BE2C (cell line): Measurements from ENCODE around the gene CEBPG.
A peak's percentile ranks its signal among the peaks of the same experiment; 100 is the strongest.

Source experiments
- DNase-seq: peaks from one replicate; pipeline ENCODE4 v3.0.0-alpha.2; 2020
- H3K27me3 ChIP-seq: fragments of 250-450 bp; sonication (Bioruptor Pico); 2 replicates; pipeline ENCODE4 v1.5.1; 2020; ENCODE audit warnings: mild to moderate bottlenecking
- H3K36me3 ChIP-seq: fragments of 250-450 bp; sonication (Bioruptor Pico); 2 replicates; pipeline ENCODE4 v1.5.1; 2020; ENCODE audit warnings: mild to moderate bottlenecking
- H3K4me1 ChIP-seq: fragments of 250-450 bp; sonication (Bioruptor Pico); 2 replicates; pipeline ENCODE4 v1.5.1; 2020
- H3K4me3 ChIP-seq: 2 replicates; pipeline ENCODE4 v1.5.1; 2011; ENCODE audit warnings: low read depth, low read length
- H3K9me3 ChIP-seq: fragments of 250-450 bp; sonication (Bioruptor Pico); 2 replicates; pipeline ENCODE4 v1.5.1; 2020
- TF ChIP-seq, protein P1 (sequence below): IDR thresholded peaks from 2 replicates; pipeline ENCODE4 v1.5.1; 2012; ENCODE audit warnings: mild to moderate bottlenecking, low read depth, low read length

CEBPG gene

DNA sequence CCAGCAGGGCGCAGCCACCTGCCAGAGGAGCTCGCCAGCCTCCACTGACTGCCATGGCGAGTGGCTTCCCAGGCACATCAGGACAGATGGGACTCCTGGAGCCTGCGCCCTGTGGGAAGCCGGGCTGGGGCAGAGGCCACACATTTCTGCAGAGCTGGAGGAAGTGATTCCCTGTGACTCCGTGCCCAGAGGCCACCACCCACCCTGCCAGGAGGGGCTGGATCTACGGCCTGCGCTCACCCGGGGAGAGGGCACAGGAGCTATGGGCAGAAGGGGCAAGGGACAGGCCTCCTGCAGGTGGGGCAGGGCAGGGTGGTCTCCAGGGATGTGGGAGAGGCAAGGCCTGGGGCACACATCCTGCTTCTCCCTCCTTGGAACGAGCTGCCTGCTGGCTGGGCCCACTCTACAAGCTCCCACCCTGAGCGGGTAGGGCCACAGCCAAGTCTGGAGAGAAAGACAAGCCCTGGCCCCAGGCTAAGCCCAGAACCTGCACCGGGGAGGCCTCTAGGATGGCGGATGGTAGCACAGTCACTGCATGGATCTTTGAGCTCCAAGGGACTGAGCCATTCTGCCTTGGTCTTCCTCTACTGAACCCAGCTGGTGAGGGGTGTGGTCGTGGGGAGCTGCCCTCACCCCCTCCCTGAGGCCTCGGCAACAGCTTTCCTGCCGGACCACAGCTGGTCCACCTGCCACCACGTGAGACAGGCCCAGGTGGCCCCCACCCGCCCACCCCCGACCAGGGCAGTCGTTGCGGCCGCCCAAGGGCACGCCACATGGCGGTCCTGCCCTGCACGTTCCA, 40.6 kb downstream of the CEBPG start:
- peaks cover 44% of the 10 kb centered on the region for H3K4me1 ChIP-seq
- no peak overlapping the region for H3K4me3 ChIP-seq
- TF ChIP-seq, protein P1, sequence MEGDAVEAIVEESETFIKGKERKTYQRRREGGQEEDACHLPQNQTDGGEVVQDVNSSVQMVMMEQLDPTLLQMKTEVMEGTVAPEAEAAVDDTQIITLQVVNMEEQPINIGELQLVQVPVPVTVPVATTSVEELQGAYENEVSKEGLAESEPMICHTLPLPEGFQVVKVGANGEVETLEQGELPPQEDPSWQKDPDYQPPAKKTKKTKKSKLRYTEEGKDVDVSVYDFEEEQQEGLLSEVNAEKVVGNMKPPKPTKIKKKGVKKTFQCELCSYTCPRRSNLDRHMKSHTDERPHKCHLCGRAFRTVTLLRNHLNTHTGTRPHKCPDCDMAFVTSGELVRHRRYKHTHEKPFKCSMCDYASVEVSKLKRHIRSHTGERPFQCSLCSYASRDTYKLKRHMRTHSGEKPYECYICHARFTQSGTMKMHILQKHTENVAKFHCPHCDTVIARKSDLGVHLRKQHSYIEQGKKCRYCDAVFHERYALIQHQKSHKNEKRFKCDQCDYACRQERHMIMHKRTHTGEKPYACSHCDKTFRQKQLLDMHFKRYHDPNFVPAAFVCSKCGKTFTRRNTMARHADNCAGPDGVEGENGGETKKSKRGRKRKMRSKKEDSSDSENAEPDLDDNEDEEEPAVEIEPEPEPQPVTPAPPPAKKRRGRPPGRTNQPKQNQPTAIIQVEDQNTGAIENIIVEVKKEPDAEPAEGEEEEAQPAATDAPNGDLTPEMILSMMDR, result no peak
- no peaks in the 10 kb centered on the region for H3K9me3 ChIP-seq
- no peak for DNase-seq
- no peaks in the 10 kb centered on the region for H3K27me3 ChIP-seq
- peaks cover 9% of the 10 kb centered on the region for H3K36me3 ChIP-seq

DNA sequence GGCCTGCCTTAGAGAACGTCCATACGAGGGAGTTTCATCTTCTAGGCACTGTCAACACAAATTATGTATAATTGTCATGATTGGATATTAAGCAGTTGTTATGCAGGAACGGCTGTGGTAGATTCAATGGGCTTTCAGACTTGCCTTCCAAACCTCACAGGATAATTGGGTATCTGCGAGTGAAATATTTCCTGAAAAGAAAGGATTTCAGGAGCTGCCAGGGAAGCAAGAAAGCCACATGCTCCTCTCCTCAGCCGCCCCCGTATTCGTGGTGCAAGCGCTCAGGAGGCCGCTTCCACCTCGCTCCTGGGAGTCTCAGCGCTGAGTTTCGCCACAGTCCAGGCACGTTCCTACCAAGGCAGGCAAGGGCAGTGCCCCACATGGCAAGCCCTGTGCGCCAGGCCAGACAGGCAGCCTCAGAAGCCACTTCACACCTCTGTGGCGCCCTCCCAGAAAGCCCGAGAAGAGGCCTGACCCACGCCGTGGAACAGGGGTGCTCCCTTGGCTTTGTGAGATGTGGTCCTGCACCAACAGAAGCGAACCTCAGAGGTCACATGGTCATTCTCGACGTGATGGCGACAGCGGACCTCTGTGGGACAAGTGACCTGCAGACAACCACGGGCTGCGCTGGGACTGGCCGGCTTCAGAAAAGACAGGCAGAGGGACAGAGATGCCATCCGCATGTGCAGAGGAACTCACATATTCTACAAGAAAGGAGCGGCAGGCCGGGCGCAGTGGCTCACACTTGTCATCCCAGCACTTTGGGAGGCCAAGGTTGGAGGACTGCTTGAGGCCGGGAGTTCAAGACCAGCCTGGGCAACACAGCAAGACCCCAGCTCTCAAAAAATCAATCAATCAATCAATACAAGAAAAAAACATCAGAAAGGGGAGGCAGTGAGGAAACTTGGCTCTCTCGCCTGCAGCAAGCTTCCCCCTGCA, 41.4 kb downstream of the CEBPG start:
- Histone ChIP-seq H3K4me3 (no peak overlapping the region), H3K4me1 (peaks cover 50% of the 10 kb centered on the region), H3K27me3 (no peaks in the 10 kb centered on the region), H3K9me3 (no peaks in the 10 kb centered on the region), H3K36me3 (peaks cover 8% of the 10 kb centered on the region)
- TF ChIP-seq, protein P1, result no peak
- DNase-seq, result no peak

DNA sequence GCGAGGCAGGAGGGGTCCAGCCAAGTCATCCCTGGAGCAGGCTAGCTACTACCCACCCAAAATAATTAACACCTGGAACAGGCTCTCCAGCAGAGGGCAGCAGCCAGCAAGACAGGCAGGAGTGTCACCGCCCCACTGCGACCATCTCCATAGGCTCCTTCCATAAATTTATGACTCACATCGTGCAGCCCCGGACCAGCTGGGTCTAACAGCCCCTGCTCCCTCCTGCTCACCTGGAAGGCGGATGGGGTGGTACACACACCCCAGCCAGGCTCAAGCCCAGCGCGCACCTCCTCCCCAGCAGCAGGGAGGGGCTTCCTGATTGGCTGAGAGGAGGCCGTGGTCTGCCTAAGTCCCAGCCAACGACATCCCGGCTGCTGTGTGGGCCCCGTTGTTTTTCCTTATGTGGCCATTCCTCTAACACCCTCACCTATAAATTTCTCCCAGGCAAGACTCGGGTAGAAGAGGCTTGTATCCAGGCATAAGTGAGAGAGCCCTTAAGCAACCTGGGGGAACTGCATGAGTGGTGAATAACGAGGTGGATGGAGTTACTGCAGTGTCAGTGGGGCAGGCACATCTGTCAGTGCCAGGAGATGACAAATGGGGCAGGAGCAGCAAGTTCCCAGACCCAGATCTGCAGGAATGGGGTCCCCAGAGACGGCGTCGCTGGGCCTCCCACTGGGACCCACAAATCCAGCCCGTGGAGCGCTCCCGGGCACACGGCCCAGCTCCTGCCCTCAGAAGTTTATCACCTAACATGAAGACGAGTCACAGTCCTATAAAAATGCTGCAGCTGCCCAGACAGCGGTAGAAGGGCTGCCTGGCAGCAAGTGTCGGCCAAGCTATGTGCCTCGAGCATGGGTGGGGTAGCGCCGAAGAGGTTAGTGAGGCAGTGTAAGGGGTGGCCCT, 43.1 kb downstream of the CEBPG start:
- Histone ChIP-seq H3K27me3 (no peaks in the 10 kb centered on the region), H3K4me3 (peak overlapping the region; percentile 43), H3K36me3 (no peaks in the 10 kb centered on the region; the same call in 1 of the 2 replicates), H3K4me1 (peaks cover 35% of the 10 kb centered on the region), H3K9me3 (no peaks in the 10 kb centered on the region)
- peak; percentile 90 for DNase-seq
- TF ChIP-seq, protein P1, result peak; percentile 90

DNA sequence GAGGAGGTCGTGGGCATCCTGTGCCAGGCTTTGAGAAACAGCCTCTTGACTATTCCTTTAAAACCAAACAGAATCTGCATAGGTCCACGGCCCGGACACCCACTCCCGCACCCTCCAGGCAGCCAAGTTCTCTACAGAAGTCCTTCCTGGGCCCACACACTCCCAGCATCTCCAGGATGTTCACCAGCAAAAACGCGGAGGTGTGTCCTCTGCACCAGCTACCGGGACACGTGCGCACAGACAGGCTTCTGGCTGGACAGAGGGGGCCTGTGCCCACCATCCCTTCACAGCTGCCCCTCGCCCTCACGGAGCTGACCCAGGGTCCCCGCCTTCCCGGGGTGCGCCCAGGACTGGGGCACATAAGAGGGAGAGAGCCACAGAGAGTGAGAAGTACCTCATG, 44.2 kb downstream of the CEBPG start:
- DNase-seq, result no peak
- Histone ChIP-seq H3K4me3 (no peak overlapping the region), H3K9me3 (no peaks in the 10 kb centered on the region), H3K36me3 (no peaks in the 10 kb centered on the region), H3K27me3 (no peaks in the 10 kb centered on the region), H3K4me1 (peaks cover 33% of the 10 kb centered on the region)
- TF ChIP-seq, protein P1, result no peak

DNA sequence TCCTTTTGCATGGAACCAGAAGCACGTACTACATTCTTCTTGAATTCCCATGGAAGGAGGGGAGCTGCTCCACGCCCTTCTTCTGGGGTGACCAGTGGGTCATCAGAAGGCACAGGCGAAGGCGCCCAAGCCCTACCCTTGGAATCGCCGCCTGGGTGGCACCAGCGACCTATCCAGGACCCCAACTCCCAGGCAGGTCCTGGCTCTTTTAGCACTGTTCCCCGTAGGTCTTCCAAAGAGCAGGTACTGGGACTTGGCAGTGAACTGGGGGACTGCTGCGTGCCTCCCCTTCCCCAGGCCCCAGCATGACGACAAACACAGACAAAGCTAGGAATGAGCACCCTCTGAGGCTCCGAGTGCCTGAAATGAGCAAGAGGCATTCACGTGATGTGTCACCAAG, 45.0 kb downstream of the CEBPG start:
- Histone ChIP-seq H3K36me3 (no peaks in the 10 kb centered on the region), H3K4me3 (no peak overlapping the region), H3K9me3 (no peaks in the 10 kb centered on the region), H3K4me1 (peaks cover 29% of the 10 kb centered on the region), H3K27me3 (no peaks in the 10 kb centered on the region)
- no peak for DNase-seq
- TF ChIP-seq, protein P1, result no peak
